ENCODE data around the gene PBXIP1.
"Not testable (repeated sequence)": the region's sequence is repeated elsewhere in the genome, so short reads cannot be mapped to it uniquely, and the experiment has no call there.

The PBXIP1 gene

GRCh38 chr1:154935749-154936554, 19.9 kb downstream of the PBXIP1 start:
- DNase-seq: no peak

GRCh38 chr1:154934358-154934948, 21.4 kb downstream of the PBXIP1 start:
- no peak for DNase-seq

GRCh38 chr1:154931940-154932487, 23.9 kb downstream of the PBXIP1 start:
- DNase-seq: no peak

GRCh38 chr1:154926201-154926600, 29.7 kb downstream of the PBXIP1 start:
- DNase-seq: no peak

DNA sequence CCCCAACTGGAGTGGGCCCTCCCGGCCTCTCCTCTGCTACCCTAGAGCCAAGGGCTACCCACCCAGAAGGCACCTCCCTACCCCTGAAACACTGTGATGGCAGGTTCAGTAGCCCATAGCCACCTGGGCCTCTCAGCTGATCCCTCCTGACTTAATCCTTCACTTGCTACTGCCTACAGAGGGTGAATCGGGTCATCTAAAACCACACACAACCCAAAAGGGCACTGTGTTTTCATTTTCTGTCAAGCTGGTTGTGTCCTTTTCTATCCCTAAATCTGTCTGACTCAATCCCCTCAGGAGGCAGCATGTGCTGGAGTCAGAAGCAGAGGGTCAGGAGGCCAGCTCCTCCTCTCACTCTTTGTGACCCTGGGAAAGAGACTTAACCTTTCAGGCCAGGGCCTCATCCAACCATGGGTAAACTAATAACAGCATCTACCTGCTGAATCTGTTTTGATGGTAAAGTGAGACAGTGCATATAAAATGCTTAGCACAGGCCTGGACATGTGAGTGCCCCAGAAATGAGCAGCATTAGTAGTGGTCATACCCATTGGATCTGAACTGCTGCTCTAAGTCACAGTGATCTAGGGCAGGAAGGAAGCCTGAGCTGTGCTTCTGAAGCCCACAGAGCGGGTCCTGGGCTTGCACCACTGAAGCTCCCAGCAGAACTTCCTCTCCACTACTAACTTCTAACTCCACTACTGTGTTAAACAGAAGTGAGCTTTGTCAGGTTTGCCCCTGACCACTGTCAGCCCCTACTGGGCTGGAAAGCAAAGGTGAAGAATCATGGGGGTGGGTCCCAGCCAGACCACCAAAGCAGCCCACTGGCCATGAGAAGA, 30.3 kb downstream of the PBXIP1 start:
- DNase-seq: no peak

DNA sequence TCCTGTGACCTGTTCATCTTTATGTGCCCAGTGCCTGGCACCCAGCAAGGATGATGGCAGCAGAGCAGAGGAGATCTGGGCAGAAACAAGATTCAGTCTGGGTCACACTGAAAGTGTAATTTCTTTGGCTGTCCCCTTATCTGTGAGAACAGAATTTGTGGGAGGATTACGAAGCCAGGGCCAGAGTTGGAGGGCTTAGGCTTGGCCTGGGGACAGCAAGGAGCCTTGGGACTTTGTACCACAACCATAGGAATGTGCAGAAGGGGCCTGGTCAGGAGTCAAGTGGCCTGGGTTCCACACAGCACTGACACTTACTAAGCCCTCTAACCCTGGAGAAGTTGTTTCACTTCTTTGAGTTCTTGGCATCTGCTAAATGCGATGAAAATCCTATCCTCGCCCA, 32.2 kb downstream of the PBXIP1 start:
- no peak for DNase-seq

DNA sequence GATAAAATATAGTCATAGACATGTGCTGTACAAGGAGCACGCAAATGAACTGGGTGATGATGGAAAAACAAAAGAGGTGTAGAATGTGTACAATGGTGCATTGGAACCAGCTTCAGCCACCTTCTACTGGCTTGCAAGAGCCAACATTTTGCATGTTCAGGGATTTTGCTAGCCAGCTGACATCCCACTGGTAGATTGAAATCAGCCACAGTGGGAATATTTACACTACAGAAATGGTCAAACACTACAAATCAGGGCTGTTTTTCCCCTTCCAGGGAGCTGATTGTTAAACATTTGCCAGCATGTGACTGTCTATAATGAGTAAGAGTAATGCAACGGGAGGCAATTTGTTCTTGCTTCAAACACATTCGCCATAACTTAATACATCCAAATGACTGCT, 42.6 kb downstream of the PBXIP1 start:
- DNase-seq: no peak

GRCh38 chr1:154912755-154913154, 43.1 kb downstream of the PBXIP1 start:
- no peak for DNase-seq

GRCh38 chr1:154911691-154912550, 44.0 kb downstream of the PBXIP1 start:
- DNase-seq: no peak

DNA sequence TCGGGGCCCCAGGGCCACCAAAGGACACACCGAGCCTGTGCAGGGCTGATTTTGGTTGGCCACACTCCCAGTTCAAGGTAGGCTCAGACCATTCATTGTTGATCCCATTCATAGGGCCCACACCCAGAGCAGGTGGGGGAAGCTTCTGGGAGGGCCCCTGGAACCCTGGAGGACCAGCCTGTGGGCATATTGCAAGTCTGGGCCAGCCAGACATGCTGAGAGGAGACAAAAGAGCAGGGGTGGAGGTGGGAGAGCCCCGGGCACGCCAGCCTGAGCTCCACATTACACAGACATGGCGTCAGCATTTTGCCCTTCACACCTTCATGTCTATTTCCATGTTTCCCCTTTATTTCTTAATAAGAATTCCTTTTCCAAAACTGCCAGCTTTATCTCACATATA, 45.0 kb downstream of the PBXIP1 start:
- no peak for DNase-seq

DNA sequence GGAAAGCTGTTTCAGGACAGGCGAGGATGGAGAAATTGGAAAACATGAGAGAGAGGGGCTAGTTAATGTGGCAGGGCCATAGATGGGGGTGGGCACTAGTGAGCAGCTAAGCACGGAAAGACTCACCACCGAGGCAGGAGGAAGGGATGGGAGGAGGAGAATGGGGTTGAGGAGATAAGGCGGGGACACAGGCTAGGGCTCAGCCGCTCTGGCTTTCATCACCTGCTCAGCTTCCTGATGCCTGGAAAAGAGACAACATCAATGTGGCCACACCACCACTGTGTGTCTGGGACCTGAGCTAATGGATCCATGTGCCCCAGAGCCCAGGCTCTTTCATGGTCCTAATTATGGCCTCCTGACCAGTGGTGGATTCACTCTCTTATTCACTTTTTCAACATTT, 47.0 kb downstream of the PBXIP1 start:
- no peak for DNase-seq

DNA sequence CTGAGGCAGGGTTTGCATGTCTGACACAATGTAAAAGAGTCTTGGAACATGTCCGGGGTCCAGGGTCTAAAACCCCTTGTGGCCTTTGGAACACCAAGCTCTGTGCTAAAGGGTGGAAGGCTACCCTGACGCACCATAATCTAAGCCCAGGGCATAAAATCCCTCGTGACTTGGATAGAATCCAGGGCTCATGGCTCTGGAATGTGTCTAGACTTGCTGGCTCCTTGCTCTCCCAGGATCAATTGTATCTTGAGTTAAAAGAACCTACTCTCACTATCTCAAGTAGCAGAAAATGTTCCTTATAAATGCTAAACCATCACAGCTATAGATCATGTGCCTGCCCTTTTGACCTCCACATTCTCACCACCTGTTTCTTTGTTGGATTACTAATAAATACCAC, 47.8 kb downstream of the PBXIP1 start:
- not testable (repeated sequence) for DNase-seq

- DNase-seq: no peak
Measured at GRCh38 chr1:154906621-154907081, 49.2 kb downstream of the PBXIP1 start.

DNA sequence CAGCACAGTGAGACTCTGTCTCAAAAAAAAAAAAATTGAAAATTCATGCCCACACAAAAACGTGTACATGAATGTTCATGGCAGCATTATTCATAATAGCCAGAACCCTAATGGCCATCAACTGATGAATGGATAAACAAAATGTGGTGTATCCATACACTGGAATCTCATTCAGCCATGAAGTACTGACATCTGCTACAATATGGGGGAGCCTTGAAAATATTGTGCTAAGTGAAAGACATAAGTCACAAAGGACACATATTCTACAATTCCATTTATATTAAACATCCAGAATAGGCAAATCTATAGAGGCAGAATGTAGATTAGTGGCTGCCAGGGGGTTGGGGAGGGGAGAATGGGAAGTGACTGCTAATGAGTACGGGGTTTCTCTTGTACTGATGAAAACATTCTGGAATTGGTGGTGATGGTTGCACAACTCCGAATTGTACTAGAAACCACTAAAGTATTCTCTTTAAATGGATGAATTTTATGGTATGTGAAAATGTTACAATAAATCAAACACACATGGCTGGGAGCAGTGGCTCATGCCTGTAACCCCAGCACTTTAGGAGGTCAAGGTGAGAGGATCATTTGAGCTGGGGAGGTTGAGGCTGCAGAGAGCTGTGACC, 52.8 kb downstream of the PBXIP1 start:
- DNase-seq: no peak

DNA sequence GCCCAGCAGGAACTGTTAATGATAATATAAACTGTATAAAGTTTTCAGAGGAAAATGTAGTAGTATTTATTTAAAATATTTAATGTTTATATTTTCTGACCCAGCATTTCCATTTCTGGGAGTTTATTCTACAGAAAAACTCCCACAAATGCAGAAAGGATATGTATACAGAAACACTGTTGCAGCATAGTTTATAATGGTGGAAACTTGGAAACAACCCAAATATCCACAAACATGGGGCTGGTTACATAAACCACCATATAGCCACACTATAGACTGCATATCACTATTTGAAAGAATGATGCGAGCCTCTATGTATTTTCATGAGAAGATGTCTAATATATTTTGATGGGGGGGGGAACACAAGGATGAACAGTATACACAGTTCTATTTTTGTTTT, 54.3 kb downstream of the PBXIP1 start:
- DNase-seq: no peak

DNA sequence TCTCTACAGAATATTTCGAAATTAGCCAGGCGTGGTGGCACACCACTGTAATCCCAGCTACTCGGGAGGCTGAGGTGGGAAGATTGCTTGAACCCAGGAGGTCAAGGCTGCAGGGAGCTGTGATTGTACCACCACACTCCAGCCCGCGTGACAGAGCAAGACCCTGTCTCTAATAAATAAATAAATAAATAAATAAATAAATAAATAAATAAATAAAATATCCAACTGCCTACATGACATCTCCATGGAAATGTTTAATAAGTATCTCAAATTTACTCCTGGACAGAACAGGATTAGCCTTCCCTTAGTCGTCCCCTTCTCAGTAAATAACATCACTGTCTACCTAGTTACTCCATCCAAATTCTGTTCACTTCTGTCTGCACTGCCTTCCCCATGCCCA, 56.9 kb downstream of the PBXIP1 start:
- DNase-seq: no peak

- DNase-seq: no peak
Measured at GRCh38 chr1:154896771-154897286, 59.1 kb downstream of the PBXIP1 start.

- DNase-seq: no peak
Measured at GRCh38 chr1:154895798-154896197, 60.1 kb downstream of the PBXIP1 start.
